Measurements from ENCODE around the gene EREG. TPM values are rescaled to one million over a fixed set of nuclear protein-coding genes. Genes with fewer than 3 reads are reported as not detected.

Gene EREG
- total RNA-seq, 4 donors from 2014 or later = 2.4 to 7.8 (median 4.8) TPM

DNA sequence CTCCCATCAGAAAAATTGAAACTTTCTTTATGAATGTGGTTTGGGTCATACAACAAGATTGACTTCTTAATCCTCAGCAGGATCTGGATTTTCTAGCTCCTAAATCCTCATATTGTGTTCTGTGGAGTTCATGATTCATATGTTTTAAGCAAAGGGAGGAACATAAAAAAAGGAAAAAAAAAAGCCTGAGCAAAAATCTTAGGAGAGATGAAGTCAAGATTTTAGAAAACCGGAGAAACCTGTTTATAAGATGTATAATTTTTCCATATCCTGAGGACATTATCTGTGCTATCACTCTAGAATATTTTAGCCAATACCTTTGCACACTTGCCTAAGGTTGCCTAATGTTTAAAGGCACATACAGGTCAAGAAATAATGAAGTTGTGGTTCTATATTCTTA lies 7.0 kb upstream of the EREG start:
- H3K36me3 ChIP-seq = no peaks in the 10 kb centered on the region
- H3K27me3 ChIP-seq = no peaks in the 10 kb centered on the region
- no peak for ATAC-seq
- TF ChIP-seq, protein P1, sequence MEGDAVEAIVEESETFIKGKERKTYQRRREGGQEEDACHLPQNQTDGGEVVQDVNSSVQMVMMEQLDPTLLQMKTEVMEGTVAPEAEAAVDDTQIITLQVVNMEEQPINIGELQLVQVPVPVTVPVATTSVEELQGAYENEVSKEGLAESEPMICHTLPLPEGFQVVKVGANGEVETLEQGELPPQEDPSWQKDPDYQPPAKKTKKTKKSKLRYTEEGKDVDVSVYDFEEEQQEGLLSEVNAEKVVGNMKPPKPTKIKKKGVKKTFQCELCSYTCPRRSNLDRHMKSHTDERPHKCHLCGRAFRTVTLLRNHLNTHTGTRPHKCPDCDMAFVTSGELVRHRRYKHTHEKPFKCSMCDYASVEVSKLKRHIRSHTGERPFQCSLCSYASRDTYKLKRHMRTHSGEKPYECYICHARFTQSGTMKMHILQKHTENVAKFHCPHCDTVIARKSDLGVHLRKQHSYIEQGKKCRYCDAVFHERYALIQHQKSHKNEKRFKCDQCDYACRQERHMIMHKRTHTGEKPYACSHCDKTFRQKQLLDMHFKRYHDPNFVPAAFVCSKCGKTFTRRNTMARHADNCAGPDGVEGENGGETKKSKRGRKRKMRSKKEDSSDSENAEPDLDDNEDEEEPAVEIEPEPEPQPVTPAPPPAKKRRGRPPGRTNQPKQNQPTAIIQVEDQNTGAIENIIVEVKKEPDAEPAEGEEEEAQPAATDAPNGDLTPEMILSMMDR (IDR thresholded peaks at IDR 0.05) = no peak
- no peaks in the 10 kb centered on the region for H3K4me1 ChIP-seq
- no peaks in the 10 kb centered on the region for H3K9me3 ChIP-seq
- WGBS, 2 donors (ENCODE audit: low coverage in 1 of 2) = 75 to 92% methylated on average over 1 of the region's 1 CpG
- H3K4me3 ChIP-seq = no peak overlapping the region
- H3K27ac ChIP-seq = no peak overlapping the region

DNA sequence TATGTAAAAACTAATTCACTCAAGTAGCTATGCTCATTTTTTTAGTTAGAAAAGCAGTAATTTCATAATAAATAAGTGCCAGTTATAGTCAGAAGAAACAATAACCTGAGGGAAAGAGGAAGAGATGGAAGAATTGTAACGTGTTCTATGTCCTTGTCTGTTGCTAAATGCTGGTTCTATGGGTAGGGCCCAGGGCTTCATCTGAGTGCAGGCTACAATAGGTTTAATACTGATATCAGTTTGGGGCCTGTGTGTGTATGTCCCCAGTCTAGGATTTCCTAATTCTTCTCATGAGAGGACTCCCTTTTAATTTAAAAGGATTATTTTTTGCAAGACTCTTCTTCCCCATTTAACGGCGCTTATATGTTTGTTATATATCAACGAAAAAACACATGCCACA lies 3.3 kb upstream of the EREG start:
- H3K4me1 ChIP-seq = peaks cover 0 to 25% (median 0%) of the 10 kb centered on the region in 3 donors
- H3K36me3 ChIP-seq = no peaks in the 10 kb centered on the region
- no peaks in the 10 kb centered on the region for H3K9me3 ChIP-seq
- 77 to 83% methylated on average over 4 of the region's 4 CpGs for WGBS, 2 donors (ENCODE audit: low coverage in 1 of 2)
- no peaks in the 10 kb centered on the region for H3K27me3 ChIP-seq
- no peak for ATAC-seq
- no peak overlapping the region for H3K27ac ChIP-seq
- no peak for TF ChIP-seq POLR2AphosphoS5 (IDR thresholded peaks at IDR 0.05)
- TF ChIP-seq EP300 (IDR thresholded peaks at IDR 0.05) = no peak
- TF ChIP-seq, protein P1 (IDR thresholded peaks at IDR 0.05) = no peak
- TF ChIP-seq POLR2A (IDR thresholded peaks at IDR 0.05) = no peak
- H3K4me3 ChIP-seq = no peak overlapping the region

DNA sequence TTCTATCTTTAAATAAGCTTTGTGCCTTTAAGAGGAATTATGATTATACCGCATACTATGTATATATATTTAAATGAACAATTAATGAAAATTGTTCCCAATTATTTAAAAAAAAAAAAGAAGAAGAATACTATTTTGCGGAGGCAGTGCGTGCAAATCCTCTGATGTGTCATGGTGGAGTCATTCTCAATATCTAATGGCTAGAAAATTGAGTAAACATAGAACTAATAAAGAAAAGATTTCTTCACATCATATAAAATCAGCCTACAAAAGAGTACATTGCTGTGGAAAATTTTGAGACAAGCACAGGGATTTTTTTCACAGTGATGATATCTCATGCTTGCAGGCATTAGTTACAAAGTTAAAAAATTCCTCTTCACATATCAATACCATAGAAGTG lies 2.6 kb upstream of the EREG start:
- H3K9me3 ChIP-seq = no peaks in the 10 kb centered on the region
- H3K4me3 ChIP-seq = no peak overlapping the region
- no peak for ATAC-seq
- H3K27me3 ChIP-seq = no peaks in the 10 kb centered on the region
- H3K27ac ChIP-seq = no peak overlapping the region
- peaks cover 0 to 31% (median 0%) of the 10 kb centered on the region in 3 donors for H3K4me1 ChIP-seq
- TF ChIP-seq, protein P1 (IDR thresholded peaks at IDR 0.05) = no peak
- TF ChIP-seq POLR2AphosphoS5 (IDR thresholded peaks at IDR 0.05) (no peak), POLR2A (IDR thresholded peaks at IDR 0.05) (no peak), EP300 (IDR thresholded peaks at IDR 0.05) (no peak)
- 90 to 100% methylated on average over 3 of the region's 3 CpGs for WGBS, 2 donors (ENCODE audit: low coverage in 1 of 2)
- no peaks in the 10 kb centered on the region for H3K36me3 ChIP-seq

DNA sequence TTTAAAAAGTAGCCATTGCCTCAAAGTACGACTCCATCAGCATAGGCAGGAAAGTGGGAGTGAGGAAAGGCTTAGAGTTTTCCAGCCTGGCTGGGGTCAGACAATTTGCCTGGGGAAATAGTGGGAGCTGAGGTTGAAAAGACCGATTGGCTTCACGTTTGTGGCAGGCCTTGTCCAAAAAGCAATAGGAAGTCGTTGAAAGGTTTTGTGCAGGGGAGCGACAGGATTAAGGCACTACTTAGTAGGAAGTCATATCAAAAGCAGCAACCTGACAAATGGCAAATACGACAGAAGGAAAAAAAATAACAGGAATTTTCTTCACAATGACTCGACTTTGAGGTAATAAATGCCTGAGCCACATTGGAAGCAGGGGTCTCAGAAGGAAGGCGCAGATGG lies 691 bp upstream of the EREG start:
- no peaks in the 10 kb centered on the region for H3K36me3 ChIP-seq
- H3K27me3 ChIP-seq = no peaks in the 10 kb centered on the region
- WGBS, 2 donors (ENCODE audit: low coverage in 1 of 2) = 32 to 36% methylated on average over 3 to 8 of the region's 8 CpGs
- peaks cover 0 to 36% (median 0%) of the 10 kb centered on the region in 3 donors for H3K4me1 ChIP-seq
- H3K9me3 ChIP-seq = no peaks in the 10 kb centered on the region
- no peak for ATAC-seq
- peak overlapping the region; percentile 21 to 90 (median 86) for H3K27ac ChIP-seq
- TF ChIP-seq, protein P1 (IDR thresholded peaks at IDR 0.05) = no peak
- TF ChIP-seq EP300 (IDR thresholded peaks at IDR 0.05) = no peak
- no peak for TF ChIP-seq POLR2AphosphoS5 (IDR thresholded peaks at IDR 0.05)
- TF ChIP-seq POLR2A (IDR thresholded peaks at IDR 0.05) = no peak
- peak overlapping the region; percentile 64 to 66 for H3K4me3 ChIP-seq

DNA sequence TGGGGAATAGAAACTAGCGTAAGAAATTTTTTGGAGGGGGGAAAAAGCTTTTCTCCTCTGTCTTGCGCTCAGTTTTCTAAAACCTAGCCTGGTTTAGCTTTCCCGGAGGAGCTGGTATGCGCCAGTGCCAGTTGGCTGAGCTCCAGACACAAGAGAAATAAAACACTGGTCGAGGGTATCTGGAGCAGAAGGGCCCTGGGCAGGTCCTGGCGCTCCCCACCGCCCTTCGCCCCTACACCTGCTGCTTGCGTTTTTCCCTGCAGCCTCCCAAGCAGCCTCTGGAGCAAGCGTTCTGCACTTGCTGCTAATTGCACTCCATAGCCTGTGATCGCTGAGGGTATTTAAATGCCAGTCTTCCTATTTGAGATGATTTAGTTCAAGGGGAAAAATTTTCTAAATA lies 816 bp downstream of the EREG start:
- TF ChIP-seq, protein P1 (IDR thresholded peaks at IDR 0.05) = no peak
- peak; percentile 16 for TF ChIP-seq POLR2AphosphoS5 (IDR thresholded peaks at IDR 0.05)
- Histone ChIP-seq H3K9me3 (no peaks in the 10 kb centered on the region), H3K4me3 (peak overlapping the region; percentile 64 to 66), H3K27me3 (no peaks in the 10 kb centered on the region), H3K27ac (peak overlapping the region; percentile 21 to 90 (median 80)), H3K36me3 (no peaks in the 10 kb centered on the region), H3K4me1 (peaks cover 0 to 36% (median 0%) of the 10 kb centered on the region in 3 donors)
- WGBS, 2 donors (ENCODE audit: low coverage in 1 of 2) = 2 to 19% methylated on average over 8 to 11 of the region's 11 CpGs
- ATAC-seq = no peak

Data from gastroesophageal sphincter (tissue), 4 donors.